H1 (cell line): ENCODE measurements around the gene PEX5L. TPM values are rescaled to one million over a fixed set of nuclear protein-coding genes. Genes with fewer than 3 reads are reported as not detected.
A peak's percentile ranks its signal among the peaks of the same experiment; 100 is the strongest.

Experiments used
- CTCF ChIA-PET: fragments of 300-600 bp; sonication (Branson Sonifier 250); formaldehyde crosslinking; loops from one replicate; lab custom pipeline; 2021; ENCODE audit not compliant: partially characterized antibody; lab: Charles Lee
- POLR2A ChIA-PET: fragments of 300-600 bp; sonication (Branson Sonifier 250); formaldehyde crosslinking; loops from one replicate; lab custom pipeline; 2021; ENCODE audit warnings: inconsistent platforms; ENCODE audit not compliant: partially characterized antibody; lab: Charles Lee
- DNase-seq, 2 experiments: peaks; one replicate each; pipeline versions ENCODE4 v3.0.0 to v3.0.0-alpha.2; 2010 to 2022; ENCODE audit warnings: low spot score in 2 of 2, low read depth in 1 of 2, mixed read lengths in 1 of 2
- FAIRE-seq: peaks from 2 replicates; lab custom pipeline; 2011; peaks lifted over from hg19 to GRCh38; lab: Jason Lieb, UNC
- H2AFZ ChIP-seq: 2 replicates; pipeline ENCODE4 v1.8.1; 2012; ENCODE audit warnings: low read length, inconsistent platforms
- H2AK5ac ChIP-seq: 2 replicates; pipeline ENCODE4 v1.6.1; 2013; ENCODE audit warnings: low read depth, low read length
- H2BK120ac ChIP-seq: replicated peaks from 2 replicates; pipeline ENCODE3; 2013; ENCODE audit warnings: low read depth, low read length, inconsistent platforms
- H2BK12ac ChIP-seq: 2 replicates; pipeline ENCODE4 v1.6.1; 2013; ENCODE audit warnings: low read depth, low read length
- H2BK15ac ChIP-seq: 2 replicates; pipeline ENCODE4 v1.6.1; 2013; ENCODE audit warnings: low read length
- H2BK20ac ChIP-seq: 2 replicates; pipeline ENCODE4 v1.6.1; 2013; ENCODE audit warnings: low read length
- H2BK5ac ChIP-seq: 2 replicates; pipeline ENCODE4 v1.6.1; 2013; ENCODE audit warnings: low read depth, low read length
- H3K14ac ChIP-seq: 2 replicates; pipeline ENCODE4 v1.6.1; 2013; ENCODE audit warnings: inconsistent platforms; ENCODE audit not compliant: insufficient read length
- H3K18ac ChIP-seq: 2 replicates; pipeline ENCODE4 v1.6.1; 2013; ENCODE audit warnings: low read length; ENCODE audit errors: extremely low read depth
- H3K23ac ChIP-seq: 2 replicates; pipeline ENCODE4 v1.6.1; 2013; ENCODE audit warnings: inconsistent platforms; ENCODE audit not compliant: insufficient read length
- H3K23me2 ChIP-seq: 2 replicates; pipeline ENCODE4 v1.6.1; 2013; ENCODE audit warnings: low read depth, low read length
- H3K27ac ChIP-seq: 2 replicates; pipeline ENCODE4 v1.6.1; 2011; ENCODE audit warnings: low read depth, low read length, inconsistent platforms
- H3K27me3 ChIP-seq, 4 experiments: replicated peaks in 1 of 4; 1 replicate in 1 of 4; 2 replicates in 3 of 4; pipeline versions ENCODE4 v1.6.1 to v1.8.1; 2011 to 2013; ENCODE audit warnings: low read length in 3 of 4, mild to moderate bottlenecking in 3 of 4, inconsistent platforms in 2 of 4, mixed read lengths in 2 of 4, moderate library complexity in 1 of 4; ENCODE audit not compliant: control insufficient read depth in 3 of 4, insufficient read depth in 3 of 4; ENCODE audit errors: extremely low read depth in 1 of 4
- H3K36me3 ChIP-seq, 4 experiments: 2 replicates each; pipeline versions ENCODE4 v1.6.1 to v1.8.1; 2011 to 2013; ENCODE audit warnings: mild to moderate bottlenecking in 4 of 4, low read length in 3 of 4, moderate library complexity in 2 of 4, control low read depth in 1 of 4, inconsistent platforms in 1 of 4; ENCODE audit not compliant: insufficient read depth in 4 of 4, control insufficient read depth in 2 of 4
- H3K4ac ChIP-seq: replicated peaks from 2 replicates; pipeline ENCODE3; 2013; ENCODE audit warnings: low read length, low read depth, mixed read lengths, inconsistent platforms; ENCODE audit not compliant: insufficient read length
- H3K4me1 ChIP-seq, 4 experiments: replicated peaks in 1 of 4; 1 replicate in 1 of 4; 2 replicates in 3 of 4; pipeline versions ENCODE4 v1.6.1 to v1.8.1; 2011 to 2013; ENCODE audit warnings: low read length in 3 of 4, inconsistent platforms in 2 of 4, mixed read lengths in 1 of 4; ENCODE audit not compliant: insufficient read depth in 4 of 4, control insufficient read depth in 3 of 4
- H3K4me2 ChIP-seq, 2 experiments: 2 replicates each; pipeline versions ENCODE4 v1.6.1 to v1.8.1; 2011 to 2013; ENCODE audit warnings: low read depth in 2 of 2, low read length in 2 of 2, control low read depth in 1 of 2, inconsistent platforms in 1 of 2, mild to moderate bottlenecking in 1 of 2; ENCODE audit not compliant: insufficient read depth in 1 of 2
- H3K4me3 ChIP-seq, 4 experiments: fragments of 200-600, 300-600 bp in 1 of 4; sonication (generic), shearing (Covaris generic), sonication (Bioruptor Twin) in 1 of 4; 2 replicates each; pipeline versions ENCODE4 v1.5.1 to v1.8.1; 2011 to 2016; ENCODE audit warnings: low read length in 4 of 4, low read depth in 3 of 4, control low read depth in 2 of 4, inconsistent platforms in 2 of 4, mild to moderate bottlenecking in 2 of 4, mixed read lengths in 1 of 4, moderate library complexity in 1 of 4; ENCODE audit not compliant: insufficient read depth in 2 of 4; ENCODE audit errors: extremely low read depth in 1 of 4
- H3K56ac ChIP-seq: replicated peaks from 2 replicates; pipeline ENCODE3; 2013; ENCODE audit warnings: low read depth, mild to moderate bottlenecking, mixed read lengths, low read length, inconsistent platforms; ENCODE audit not compliant: insufficient read length
- H3K79me1 ChIP-seq: 2 replicates; pipeline ENCODE4 v1.6.1; 2013; ENCODE audit warnings: low read depth, low read length, control low read depth
- H3K79me2 ChIP-seq, 2 experiments: 2 replicates each; pipeline versions ENCODE4 v1.6.1 to v1.8.1; 2012 to 2013; ENCODE audit warnings: low read length in 2 of 2, mild to moderate bottlenecking in 2 of 2, inconsistent platforms in 1 of 2; ENCODE audit not compliant: insufficient read depth in 2 of 2, control insufficient read depth in 1 of 2
- H3K9ac ChIP-seq, 4 experiments: replicated peaks in 1 of 4; 1 replicate in 1 of 4; 2 replicates in 3 of 4; pipeline versions ENCODE4 v1.6.1 to v1.8.1; 2011 to 2013; ENCODE audit warnings: low read depth in 3 of 4, low read length in 3 of 4, control low read depth in 2 of 4, mild to moderate bottlenecking in 2 of 4, moderate library complexity in 2 of 4, inconsistent platforms in 1 of 4; ENCODE audit errors: extremely low read depth in 1 of 4
- H3K9me3 ChIP-seq, 2 experiments: 2 replicates each; pipeline versions ENCODE4 v1.6.1 to v1.8.1; 2012 to 2013; ENCODE audit warnings: mild to moderate bottlenecking in 2 of 2, moderate library complexity in 2 of 2, control low read depth in 1 of 2, inconsistent platforms in 1 of 2, low read depth in 1 of 2, low read length in 1 of 2, mixed read lengths in 1 of 2; ENCODE audit not compliant: insufficient read depth in 2 of 2
- H4K20me1 ChIP-seq, 2 experiments: replicated peaks in 1 of 2; 2 replicates each; pipeline versions ENCODE3 to v1.8.1; 2011 to 2013; ENCODE audit warnings: inconsistent platforms in 2 of 2, low read length in 2 of 2, mild to moderate bottlenecking in 1 of 2; ENCODE audit not compliant: insufficient read depth in 2 of 2, control insufficient read depth in 1 of 2
- H4K5ac ChIP-seq: 2 replicates; pipeline ENCODE4 v1.6.1; 2013; ENCODE audit warnings: low read length, low read depth, mixed read lengths, inconsistent platforms; ENCODE audit not compliant: insufficient read length
- H4K8ac ChIP-seq: 2 replicates; pipeline ENCODE4 v1.8.0; 2013; ENCODE audit warnings: mild to moderate bottlenecking, moderate library complexity, low read length, inconsistent platforms; ENCODE audit not compliant: insufficient read depth; ENCODE audit errors: extremely low read depth
- H4K91ac ChIP-seq: replicated peaks from 2 replicates; pipeline ENCODE3; 2013; ENCODE audit warnings: low read length, mixed read lengths, inconsistent platforms; ENCODE audit not compliant: insufficient read length
- RAD21 ChIP-seq, 2 experiments: IDR thresholded peaks in 1 of 2; conservative IDR thresholded peaks in 1 of 2; 2 replicates each; pipeline ENCODE4 v1.6.1; 2011; ENCODE audit warnings: low read depth in 2 of 2, low read length in 2 of 2, improper control_type of control experiment in 1 of 2, inconsistent platforms in 1 of 2, mild to moderate bottlenecking in 1 of 2, moderate library complexity in 1 of 2
- ZNF274 ChIP-seq: IDR thresholded peaks from 2 replicates; pipeline ENCODE4 v1.7.0; 2012; ENCODE audit warnings: low read length, borderline replicate concordance; ENCODE audit errors: extremely low read depth
- WGBS, 2 experiments: shearing (Covaris generic) in 1 of 2; methylation state at CpG; one replicate each; pipeline versions ENCODE4 v1.1.6 to v1.1.7; 2013 to 2015; ENCODE audit warnings: low lambda C conversion rate in 2 of 2, mixed read lengths in 2 of 2, inconsistent platforms in 1 of 2, low coverage in 1 of 2, missing lambda C conversion rate in 1 of 2; ENCODE audit not compliant: insufficient replicate concordance in 2 of 2, insufficient coverage in 1 of 2, insufficient read length in 1 of 2; ENCODE audit errors: extremely low coverage in 1 of 2, missing lambda C conversion rate in 1 of 2; 5-methylcytosine and 5-hydroxymethylcytosine counted together
- polyA plus RNA-seq, 7 experiments: library from polyadenylated mRNA; depleted of rRNA in 3 of 7; stranded (reverse) in 5 of 7; unstranded in 2 of 7; fragments of >200 nt in 5 of 7; fragments of 200-250 nt in 2 of 7; gene quantifications; 1 replicate in 5 of 7; 2 replicates in 1 of 7; 4 replicates in 1 of 7; pipeline versions ENCODE4 v1.2.1 to v1.2.3, GENCODE V29; 2011 to 2013; ENCODE audit warnings: missing spikeins in 2 of 7, mixed read lengths in 2 of 7
- total RNA-seq: library from RNA; stranded (reverse); fragmentation: NEBNext Ultra II Directional; extraction: Animal tissue kit (Norgen Biotek cat#: 25700); gene quantifications from 2 replicates; pipeline ENCODE4 v1.2.1, GENCODE V29; 2021
- TF ChIP-seq, protein P1 (sequence below), 3 experiments: IDR thresholded peaks; 1 replicate in 2 of 3; 2 replicates in 1 of 3; pipeline versions ENCODE4 v1.5.1 to v1.6.1; 2011; ENCODE audit warnings: low read length in 3 of 3, mild to moderate bottlenecking in 3 of 3, inconsistent platforms in 2 of 3, low read depth in 1 of 3, moderate library complexity in 1 of 3; ENCODE audit not compliant: insufficient read depth in 1 of 3; ENCODE audit errors: control extremely low read depth in 1 of 3

PEX5L gene
- total and polyA plus RNA-seq, 2 of the 8 experiments (the other 6 are each of a cell fraction or from before 2014, with no cell fraction given): 0.80 to 4.2 TPM

DNA sequence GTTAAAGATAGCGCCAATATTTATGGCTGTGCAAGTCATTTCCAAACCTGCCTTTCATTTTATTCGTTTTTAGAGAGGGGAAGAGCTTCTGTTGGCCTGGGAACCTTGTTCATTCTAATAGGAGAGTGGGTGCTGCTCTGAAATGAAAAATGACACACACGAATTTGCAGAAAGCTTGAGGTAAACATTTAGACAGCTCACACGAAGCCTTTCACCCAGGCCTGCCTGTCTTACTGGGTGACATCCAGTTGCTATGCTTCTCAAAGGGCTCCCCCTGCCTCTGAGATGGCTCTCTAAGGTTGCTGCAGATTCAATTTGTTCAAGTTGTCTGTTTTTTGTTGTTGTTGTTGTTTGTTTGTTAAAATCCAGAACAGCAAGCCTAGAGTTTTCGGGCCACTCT is 18.2 kb downstream of the PEX5L start:
- H2BK120ac ChIP-seq: no peak overlapping the region
- no peak overlapping the region for H3K56ac ChIP-seq
- H2BK12ac ChIP-seq: no peak overlapping the region
- no peaks in the 10 kb centered on the region for H3K9me3 ChIP-seq
- H3K18ac ChIP-seq: no peak overlapping the region
- TF ChIP-seq ZNF274 (no peak), RAD21 (IDR thresholded peaks at IDR 0.05 in 1 of 2, conservative IDR thresholded peaks at IDR 0.05 in 1 of 2; ENCODE audit: low read depth in 2 of 2, low read length in 2 of 2) (peak; percentile 46 to 60)
- TF ChIP-seq, protein P1, sequence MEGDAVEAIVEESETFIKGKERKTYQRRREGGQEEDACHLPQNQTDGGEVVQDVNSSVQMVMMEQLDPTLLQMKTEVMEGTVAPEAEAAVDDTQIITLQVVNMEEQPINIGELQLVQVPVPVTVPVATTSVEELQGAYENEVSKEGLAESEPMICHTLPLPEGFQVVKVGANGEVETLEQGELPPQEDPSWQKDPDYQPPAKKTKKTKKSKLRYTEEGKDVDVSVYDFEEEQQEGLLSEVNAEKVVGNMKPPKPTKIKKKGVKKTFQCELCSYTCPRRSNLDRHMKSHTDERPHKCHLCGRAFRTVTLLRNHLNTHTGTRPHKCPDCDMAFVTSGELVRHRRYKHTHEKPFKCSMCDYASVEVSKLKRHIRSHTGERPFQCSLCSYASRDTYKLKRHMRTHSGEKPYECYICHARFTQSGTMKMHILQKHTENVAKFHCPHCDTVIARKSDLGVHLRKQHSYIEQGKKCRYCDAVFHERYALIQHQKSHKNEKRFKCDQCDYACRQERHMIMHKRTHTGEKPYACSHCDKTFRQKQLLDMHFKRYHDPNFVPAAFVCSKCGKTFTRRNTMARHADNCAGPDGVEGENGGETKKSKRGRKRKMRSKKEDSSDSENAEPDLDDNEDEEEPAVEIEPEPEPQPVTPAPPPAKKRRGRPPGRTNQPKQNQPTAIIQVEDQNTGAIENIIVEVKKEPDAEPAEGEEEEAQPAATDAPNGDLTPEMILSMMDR (IDR thresholded peaks at IDR 0.05; ENCODE audit: control extremely low read depth in 1 of 3, insufficient read depth in 1 of 3, low read depth in 1 of 3, low read length in 3 of 3): peak in 2 of 3 experiments; percentile 12 to 24; a peak in 2 of 4 replicates
- no peaks in the 10 kb centered on the region for H3K23me2 ChIP-seq
- no peak overlapping the region for H4K5ac ChIP-seq
- H4K91ac ChIP-seq: no peak overlapping the region
- no peak overlapping the region for H2BK20ac ChIP-seq
- no peak overlapping the region for H2BK5ac ChIP-seq
- FAIRE-seq (no peak), DNase-seq (no peak)
- no peak overlapping the region for H3K14ac ChIP-seq
- no peak overlapping the region for H3K23ac ChIP-seq
- no peaks in the 10 kb centered on the region for H4K20me1 ChIP-seq
- no peaks in the 10 kb centered on the region for H3K4me1 ChIP-seq
- WGBS, 2 experiments: 78% methylated on average over 5 of the region's 5 CpGs; no CpG with 5 or more reads in 1 of the 2 experiments
- no peak overlapping the region for H2AK5ac ChIP-seq
- no peaks in the 10 kb centered on the region for H3K36me3 ChIP-seq
- no peak overlapping the region for H3K4me3 ChIP-seq
- no peak overlapping the region for H4K8ac ChIP-seq
- H3K27me3 ChIP-seq: no peaks in the 10 kb centered on the region
- no peak overlapping the region for H3K9ac ChIP-seq
- no peaks in the 10 kb centered on the region for H3K79me1 ChIP-seq
- H3K79me2 ChIP-seq: no peaks in the 10 kb centered on the region
- no peak overlapping the region for H2AFZ ChIP-seq
- H2BK15ac ChIP-seq: no peak overlapping the region
- H3K27ac ChIP-seq: no peak overlapping the region
- no peak overlapping the region for H3K4ac ChIP-seq
- CTCF ChIA-PET: interaction anchor here (0.6 to 1.3 kb wide), 8 partner anchors 51 to 247 kb away, joined by 3 to 7 read pairs (median 4); no protein-coding TSS in a partner anchor
- no peak overlapping the region for H3K4me2 ChIP-seq
- POLR2A ChIA-PET: no interaction called here
